Stimulated activated CD4-positive, alpha-beta T cell treated with anti-CD3 and anti-CD28 coated beads, Interleukin-12 subunit alpha, Interleukin-12 subunit beta, amount 100 ng/mL, for 48 hours (primary cell): Measurements from ENCODE around the gene ZNF112.
"Not testable (repeated sequence)": the region's sequence is repeated elsewhere in the genome, so short reads cannot be mapped to it uniquely, and the experiment has no call there.

Experiments used
- DNase-seq, 3 donors: peaks; one replicate each; pipeline ENCODE4 v3.0.0-alpha.2; 2020; ENCODE audit warnings: low read depth in 2 of 3, low spot score in 1 of 3

The ZNF112 gene

DNA sequence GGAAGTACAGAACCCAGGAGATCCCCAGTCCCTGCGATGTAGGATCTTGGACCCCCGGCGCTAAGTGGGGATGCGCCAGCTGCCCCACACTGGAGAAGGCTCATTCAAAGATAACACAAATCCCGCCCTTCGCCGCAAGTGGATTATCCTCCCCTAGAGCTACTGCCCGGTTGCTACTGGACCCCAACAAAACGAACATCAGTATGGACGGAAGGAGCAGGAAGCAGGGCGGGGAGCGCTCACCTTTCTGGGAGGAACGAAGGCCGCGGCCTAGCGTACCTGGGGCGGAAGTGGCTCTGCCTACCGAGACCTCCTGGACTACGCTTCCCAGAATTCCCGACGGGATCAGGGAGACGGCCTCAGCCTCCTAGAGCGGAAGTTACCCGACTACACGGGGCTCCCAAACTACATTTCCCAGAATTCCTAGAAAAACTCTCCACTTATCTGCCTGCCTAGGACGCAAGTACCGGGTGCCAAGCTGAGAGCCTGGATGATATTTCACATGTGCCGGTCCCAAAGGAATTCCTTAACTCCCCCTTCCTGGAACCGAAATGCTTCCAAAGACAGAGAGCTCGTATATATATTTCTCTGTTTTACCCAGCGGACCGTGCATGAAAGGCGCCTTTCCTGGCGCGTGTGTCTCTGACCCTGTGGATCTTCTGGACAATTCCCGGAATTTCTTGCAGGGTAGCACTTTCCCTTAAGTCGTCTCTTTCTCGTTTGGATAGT is at the start of gene ZNF112:
Gene ZNF112, minus strand, starts transcription at position 298 of the 729 bp plus-strand sequence. CDS start 16,141 bp downstream, outside the sequence.
- peak in 1 of 3 donors; percentile 2 for DNase-seq

DNA sequence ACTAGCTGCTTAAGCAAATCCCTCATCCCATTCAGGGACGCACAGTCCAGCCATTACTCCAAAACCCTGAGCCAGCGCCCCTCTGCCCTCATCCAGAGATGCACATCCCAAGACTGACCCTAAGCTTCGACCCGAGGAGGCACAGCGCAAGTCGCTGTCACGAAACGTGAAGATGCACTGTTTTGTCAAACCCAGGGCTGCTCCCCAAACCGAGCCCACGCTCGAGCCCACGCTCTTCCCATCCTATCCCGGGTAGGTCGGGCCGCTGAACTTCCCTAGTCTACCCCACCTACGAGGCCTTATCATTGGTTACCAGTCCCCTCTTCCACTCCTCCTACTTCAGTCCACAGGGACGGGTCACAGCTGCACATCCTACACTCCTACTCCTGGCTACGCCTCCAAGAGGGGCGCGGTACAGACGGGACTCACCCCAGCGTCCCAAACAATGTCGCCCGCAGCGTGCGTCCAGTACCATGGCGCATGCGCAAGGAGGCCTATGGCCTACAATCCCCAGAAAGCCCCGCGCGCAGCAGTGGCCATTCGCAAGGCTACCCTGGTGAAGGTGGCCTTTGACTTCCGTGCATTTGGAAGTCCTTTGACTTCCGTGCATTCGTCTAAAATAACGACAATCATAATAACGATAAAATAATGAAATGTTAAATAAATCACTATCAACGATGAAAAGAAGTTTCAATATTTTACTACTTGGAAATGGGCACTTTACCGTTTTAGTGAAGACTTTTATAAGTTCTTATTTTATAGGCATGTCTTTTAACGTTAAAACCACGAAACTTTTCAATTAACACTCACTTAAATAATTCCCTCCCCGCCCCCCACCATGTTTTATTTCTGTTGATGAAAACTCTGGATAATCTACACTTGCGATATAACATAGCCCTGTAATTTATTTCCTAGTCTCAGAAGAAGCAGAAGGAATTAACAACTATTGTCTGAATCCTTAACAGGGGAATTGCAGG is 44.9 kb upstream of the ZNF112 start, which contains the start of gene ZNF285:
Gene ZNF285, minus strand, starts transcription at position 470 of the 977 bp plus-strand sequence. CDS start 4,395 bp downstream, outside the sequence.
- peak; percentile 51 to 70 (median 59) for DNase-seq

DNA sequence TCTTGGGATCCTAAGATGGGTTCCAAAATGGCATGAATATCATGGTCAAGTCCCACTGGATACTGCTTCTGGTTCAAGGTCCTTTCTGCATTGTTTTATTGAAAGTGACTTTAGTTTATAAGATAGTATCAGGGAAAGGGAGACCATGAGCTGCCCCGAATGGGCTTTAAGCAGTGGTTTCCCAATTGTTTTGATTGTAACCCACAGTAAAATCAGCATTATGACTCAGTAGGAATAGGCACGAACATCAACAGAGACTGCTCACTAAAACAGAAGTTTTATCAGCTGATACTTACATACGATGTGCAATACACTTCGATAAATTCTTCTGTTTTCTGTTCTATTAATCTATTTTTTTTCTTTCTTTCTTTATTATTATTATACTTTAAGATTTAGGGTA is 32.8 kb upstream of the ZNF112 start:
- not testable (repeated sequence) for DNase-seq

DNA sequence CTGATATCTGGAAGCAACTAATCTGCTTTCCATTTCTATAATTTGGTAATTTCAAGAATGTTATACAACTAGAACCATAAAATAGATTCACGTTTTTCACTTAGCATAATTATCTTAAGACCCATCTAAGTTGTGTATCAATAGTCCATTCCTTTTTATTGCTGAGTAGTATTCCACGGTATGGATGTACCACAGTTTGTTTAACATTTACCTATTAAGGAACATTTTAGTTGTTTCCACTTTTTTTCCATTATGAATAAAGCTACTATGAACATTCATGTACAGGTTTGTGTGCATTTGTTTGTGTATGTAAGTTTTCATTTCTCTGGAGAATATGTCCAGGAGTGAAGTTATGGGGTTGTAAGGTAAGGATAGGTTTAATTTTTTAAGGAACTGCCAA is 18.3 kb upstream of the ZNF112 start:
- no peak for DNase-seq

DNA sequence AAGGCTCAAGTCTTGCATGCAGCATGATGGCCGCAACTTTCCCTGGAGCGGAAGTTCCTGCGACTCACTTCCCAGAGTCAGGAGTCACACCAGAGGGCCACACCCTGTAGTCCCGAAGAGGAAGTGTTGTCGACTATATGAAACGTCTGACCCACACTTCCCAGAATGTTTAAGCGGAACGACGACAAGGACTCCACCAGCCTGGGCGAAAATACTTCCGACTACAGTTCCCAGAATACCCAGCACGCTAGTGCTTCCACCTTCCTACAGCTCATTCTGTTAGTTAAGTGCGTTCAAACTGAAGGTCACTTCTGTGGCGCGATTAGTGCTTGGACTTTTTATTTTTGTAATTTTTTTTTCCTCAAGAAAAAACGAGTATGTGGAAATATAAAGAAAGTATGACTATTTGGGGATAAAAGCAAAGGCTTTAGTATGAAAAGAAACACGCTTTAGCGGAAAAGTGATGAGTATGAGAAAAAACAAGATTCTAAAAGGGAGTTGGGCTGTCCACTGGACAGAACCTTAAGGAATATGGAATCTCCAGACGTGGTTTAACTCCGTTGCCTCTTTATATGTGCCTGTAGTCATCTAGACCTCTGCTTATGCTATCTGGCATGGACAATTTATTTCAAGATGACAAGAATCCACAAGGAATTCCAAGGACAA is 15.5 kb upstream of the ZNF112 start:
- no peak for DNase-seq

DNA sequence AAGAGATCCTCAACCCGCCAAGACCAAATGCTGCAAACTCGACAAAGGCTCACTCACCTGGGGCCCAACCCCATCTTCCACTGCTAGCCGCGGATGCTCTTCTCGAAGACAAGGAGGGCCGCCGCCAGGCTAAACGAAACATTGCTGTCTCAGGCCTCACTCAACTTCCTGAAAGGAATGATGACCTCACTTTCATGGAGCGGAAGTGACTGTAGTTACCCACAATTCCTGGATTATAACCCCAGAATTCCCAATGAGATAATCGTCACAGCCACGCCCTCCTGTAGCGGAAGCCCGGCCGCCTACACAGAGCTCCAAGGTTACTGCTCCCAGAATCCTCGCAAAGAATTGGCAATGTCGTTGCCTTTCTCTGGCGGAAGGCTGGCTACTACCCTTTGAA is 10.5 kb upstream of the ZNF112 start:
- DNase-seq: no peak

DNA sequence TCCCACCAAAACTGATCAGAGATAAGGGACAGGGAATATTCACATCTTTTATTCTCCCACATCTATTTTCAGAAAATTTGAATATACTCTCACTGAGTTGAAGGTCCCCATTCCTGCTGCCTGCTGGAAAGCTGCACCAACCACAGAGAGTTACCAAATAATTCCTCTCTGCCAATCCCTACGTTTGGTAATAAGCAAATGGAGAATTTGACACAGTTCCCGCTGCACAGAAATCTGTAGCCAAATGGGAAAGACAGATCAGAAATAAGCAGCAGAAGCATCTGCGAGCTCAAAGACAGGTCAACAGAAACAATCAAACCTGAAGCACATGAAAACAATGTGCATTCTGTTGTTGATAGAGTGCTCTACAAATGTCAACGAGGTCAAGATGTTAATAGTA is 9.9 kb downstream of the ZNF112 start:
- no peak for DNase-seq

DNA sequence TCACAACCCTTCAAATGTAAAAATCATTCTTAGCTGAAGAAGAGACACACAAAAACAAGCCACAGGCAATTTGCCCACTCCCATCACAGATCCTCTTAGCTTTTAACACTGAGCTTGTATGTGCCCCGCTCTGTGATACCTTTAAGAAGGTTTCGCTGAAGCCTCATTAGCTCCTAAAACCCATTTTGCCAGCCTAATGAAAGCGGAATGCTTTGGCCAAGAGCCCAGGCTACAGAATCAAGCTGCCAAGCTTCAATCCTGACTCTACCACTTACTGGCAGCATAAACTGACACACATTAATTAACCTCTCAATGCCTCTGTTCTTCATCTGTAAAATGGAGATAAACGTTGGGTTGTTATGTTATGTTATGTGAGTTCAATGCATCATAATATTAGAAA is 10.5 kb downstream of the ZNF112 start:
- DNase-seq: no peak

DNA sequence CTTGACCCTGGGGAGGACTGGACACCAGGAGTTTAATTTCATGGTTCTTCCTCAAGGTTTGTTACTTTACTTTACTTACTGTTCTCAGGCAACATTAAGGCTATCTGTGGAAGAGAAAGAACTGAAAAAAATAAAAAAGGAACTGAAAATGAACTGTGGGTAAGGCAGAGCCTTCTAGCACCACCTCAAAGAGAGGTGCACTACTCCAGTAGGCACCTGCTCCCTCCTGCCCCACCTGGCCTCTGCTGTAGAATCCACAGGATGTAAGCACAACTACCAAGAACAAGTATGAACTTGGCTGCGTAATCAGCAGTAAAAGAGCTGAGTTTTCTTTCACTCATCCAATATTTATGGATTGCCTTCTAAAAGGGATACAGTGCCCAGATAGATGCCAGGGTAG is 12.2 kb downstream of the ZNF112 start:
- no peak for DNase-seq

DNA sequence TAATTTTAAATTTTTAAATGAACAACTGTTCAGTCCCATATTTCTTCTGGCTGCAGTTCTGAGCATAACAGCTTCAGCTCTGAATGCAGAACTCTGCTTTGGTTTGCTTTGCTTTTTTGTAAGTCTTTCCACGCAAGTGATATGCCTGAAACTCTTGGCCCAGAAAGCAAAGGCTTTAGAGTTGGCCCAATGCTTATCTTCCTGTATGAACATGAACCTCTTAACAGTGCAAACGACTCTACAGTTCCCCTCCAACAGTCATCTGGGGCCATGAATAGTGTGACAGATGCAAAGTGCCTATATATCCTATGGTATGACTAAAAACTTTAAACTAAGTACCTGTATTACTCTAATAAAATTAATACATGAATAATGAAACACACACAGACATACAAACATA is 14.7 kb downstream of the ZNF112 start:
- no peak for DNase-seq

DNA sequence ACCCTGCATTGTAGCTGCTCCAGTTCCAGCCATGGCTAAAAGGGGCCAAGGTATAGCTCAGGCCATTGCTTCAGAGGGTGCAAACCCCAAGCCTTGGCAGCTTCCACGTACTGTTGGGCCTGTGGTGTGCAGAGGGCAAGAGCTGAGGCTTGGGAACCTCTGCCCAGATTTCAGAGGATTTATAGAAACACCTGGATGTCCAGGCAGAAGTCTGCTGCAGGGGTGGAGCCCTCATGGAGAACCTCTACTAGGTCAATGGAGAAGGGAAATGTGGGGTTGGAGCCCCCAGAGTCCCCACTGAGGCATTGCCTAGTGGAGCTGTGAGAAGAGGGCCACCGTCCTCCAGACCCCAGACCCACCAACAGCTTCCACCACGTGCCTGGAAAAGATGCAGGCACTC is 21.8 kb downstream of the ZNF112 start:
- not testable (repeated sequence) for DNase-seq

DNA sequence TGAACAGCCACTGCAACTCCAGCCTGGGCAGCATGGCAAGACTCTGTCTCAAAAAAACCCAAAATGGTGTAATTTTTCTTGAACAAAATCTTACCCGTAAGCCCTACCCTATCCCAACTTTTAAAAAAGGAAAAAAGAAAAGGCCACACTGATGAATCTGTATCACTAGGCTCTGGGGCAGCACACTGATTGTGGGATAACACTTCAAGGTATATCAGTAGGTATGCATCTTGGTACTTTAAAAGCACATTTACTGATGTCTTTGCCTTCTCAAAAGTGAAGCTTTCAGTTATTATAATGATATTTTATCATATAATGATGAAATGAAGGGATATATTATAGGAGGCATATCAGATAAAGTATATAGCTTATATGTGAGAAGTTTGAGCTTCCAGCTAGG is 24.3 kb downstream of the ZNF112 start:
- DNase-seq: no peak

DNA sequence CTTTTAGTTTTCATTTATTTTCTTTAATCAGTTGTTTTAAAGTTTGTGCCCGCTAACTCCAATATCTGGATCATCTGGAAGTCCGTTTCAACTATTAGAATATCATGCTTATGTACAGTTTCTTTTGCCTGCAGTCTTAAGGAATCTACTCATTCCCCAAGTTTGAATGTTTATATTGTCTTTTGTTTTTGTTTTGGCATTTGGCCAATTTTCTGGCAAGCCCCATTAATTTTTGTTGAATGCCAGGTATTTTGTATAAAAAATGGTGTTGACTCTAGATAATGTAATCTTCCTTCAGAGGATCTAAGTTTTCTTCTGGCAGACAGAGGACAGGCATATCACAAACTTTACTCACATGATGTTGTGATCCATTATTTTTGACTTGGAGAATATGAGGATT is 40.6 kb downstream of the ZNF112 start:
- no peak for DNase-seq

DNA sequence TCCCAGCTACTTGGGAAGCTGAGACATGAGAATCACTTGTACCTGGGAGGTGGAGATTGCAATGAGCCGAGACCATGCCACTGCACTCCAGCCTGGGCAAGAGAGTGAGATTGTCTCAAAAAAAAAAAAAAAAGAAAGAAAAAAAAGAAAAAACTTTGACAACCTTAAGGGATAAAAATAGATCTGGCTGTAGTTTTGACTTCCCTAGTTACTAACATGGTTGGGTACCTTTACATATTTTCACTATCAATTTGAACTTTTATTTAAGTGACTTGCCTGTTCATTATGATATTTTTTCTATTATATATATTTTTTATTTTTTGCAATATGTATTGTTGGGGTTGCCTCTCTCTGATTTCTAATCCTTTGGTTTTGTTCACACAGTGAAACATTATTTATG is 43.2 kb downstream of the ZNF112 start:
- no peak for DNase-seq

DNA sequence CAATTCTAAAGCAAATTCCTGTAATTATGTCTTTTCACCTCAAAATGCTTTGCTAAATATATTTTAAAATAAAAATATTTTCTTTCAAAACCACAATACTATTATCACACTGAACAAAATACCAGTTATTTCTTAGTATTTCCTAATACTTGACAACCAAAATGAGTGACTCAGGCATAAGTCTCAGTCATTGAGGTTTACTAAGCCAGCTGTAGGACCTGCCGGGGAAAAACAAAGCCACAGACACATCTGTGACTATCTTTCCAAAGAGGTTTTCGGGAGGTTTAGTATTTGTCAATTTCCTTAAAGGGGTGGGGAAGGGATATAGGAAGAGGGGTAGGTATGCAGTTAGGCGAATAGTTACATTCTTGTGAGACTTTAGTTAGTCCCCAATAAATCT is 48.5 kb downstream of the ZNF112 start:
- DNase-seq: no peak

DNA sequence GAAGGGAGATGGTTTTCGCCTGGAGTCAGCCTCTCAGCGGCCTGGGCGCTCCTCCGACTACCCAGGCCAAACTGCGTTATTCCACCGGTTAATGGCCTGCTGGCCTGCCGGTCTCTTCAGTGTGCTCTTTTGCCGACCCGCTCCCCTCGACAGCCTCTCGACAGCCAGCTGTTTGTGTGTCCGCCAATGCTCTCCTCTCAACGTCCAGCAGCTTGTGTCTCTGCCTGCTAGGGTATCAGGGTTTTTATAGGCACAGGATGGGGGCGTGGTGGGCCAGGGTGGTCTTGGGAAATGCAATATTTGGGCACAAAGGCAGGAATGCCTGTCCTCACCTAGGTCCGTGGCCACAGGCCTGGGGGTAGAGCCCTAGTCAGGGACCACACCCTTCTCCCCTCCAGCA is 50.2 kb downstream of the ZNF112 start:
- no peak for DNase-seq

DNA sequence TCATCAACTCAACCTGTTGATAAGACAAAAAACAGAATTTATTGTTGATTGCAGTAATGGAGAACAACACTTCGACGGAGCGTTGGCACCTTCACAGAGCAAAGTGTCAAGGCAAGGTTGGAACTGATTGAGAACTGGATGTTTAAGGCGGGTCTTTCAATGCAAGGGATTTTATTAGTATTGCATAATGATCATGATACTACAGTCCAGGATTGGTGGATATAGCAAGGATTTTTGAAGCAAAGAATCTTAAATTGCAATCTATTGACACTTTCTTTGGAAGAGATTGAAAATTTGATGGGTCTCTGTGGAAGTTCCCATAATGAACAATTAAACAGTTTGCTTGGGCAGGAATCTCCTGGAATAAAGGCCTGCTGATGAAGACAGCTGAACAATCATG is 51.0 kb downstream of the ZNF112 start:
- DNase-seq: no peak

DNA sequence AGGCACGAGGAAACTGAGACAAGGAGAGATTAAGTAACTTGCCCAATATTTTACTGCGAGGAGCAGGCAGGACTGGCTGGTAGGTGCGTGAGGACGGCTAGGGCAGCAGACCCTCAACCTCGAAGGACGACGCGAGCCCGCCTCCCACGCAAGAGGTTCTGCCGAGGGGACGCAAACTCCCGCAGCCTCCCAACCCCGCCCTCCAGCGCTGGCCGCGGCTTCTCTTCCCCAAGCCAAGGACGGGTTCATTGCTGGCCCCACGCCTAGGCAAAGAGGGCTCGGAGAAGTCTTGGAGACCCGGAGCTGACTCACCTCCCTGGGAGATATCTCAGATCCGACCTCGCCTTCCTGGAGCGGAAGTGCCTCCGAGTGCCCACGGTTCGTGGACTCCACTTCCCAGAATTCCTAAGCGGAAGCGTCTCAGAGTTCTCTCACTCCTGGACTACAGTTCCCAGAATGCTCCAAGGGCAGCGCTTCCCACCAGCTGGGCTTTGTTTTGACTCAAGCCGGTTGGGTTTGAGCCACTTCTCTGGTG is 51.8 kb downstream of the ZNF112 start, which contains the start of gene ZNF235:
Gene ZNF235, minus strand, starts transcription at position 367 of the 535 bp plus-strand sequence. CDS start 1,621 bp downstream, outside the sequence.
- peak; percentile 52 to 72 (median 65) for DNase-seq

DNA sequence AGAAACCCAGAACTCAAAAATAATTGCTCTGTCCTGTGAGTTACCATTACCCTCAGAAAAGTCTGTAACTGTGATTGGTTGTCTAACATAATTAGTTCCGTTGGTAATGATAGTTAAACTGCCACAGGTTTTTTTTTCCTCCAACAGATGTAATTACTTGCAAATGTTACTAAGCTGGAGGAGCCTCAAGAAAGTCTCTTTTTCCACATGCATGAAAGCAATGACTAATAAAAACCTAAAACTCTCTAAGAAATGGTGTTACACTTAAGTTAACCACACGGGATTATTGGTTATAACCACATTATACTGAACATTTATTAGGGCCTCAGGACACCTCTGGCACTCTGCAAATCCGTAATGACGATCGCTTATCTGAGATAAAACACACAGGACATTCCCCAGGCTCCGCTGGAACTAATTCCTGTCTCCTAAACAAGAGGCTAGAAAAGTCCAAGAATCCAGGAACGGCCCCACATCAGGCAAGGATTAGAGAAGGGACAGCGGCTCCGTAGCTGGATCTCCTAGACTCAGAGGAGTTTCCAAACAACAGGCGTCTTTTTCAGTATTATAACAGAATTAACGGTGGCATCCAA is 52.4 kb downstream of the ZNF112 start:
- DNase-seq: no peak

DNA sequence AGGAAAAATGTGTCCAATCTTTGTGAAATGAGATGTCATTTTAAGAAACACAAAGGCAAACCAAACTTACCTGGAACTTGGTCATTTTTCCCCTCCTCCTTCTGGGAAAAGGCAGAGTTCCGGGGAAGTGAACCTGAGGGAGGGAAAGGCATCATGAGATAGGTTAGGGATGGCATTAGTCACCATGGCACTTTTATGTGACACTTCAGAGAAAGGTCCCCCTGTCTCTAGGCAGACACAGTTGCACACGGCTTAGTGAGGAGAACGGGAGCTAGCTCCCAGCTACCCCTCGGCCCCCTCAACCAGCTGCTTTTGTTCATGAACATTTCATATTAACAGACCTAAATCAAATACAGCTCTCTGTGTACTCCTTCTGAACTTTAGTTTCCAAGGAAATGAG is 53.2 kb downstream of the ZNF112 start:
- no peak for DNase-seq

DNA sequence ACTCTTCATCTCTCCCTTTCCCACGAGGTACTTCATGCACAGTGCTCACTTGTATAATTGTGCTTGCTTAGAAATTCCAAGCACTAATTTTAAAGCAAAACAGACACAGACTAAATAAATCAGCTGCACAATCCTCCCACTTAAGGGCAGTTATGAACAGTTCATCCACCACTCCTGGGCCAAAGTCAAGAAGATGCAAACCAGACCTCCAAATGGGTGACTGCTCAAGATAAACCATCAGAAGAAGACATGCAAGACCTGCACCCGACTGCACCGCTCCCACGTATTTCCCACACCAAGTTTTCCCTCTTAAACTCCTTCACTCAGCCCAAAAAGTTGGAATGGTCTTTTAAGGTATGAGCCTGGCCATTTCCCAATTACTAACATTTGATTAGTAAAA is 71.5 kb downstream of the ZNF112 start:
- no peak for DNase-seq
